GM04503 (cell line): ENCODE data around the gene PREB.
"Not testable (repeated sequence)": the region's sequence is repeated elsewhere in the genome, so short reads cannot be mapped to it uniquely, and the experiment has no call there.

Experiments
- DNase-seq: peaks from one replicate; pipeline ENCODE4 v3.0.0-alpha.2; 2012; ENCODE audit warnings: low read depth

Gene PREB, protein sequence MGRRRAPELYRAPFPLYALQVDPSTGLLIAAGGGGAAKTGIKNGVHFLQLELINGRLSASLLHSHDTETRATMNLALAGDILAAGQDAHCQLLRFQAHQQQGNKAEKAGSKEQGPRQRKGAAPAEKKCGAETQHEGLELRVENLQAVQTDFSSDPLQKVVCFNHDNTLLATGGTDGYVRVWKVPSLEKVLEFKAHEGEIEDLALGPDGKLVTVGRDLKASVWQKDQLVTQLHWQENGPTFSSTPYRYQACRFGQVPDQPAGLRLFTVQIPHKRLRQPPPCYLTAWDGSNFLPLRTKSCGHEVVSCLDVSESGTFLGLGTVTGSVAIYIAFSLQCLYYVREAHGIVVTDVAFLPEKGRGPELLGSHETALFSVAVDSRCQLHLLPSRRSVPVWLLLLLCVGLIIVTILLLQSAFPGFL

DNA sequence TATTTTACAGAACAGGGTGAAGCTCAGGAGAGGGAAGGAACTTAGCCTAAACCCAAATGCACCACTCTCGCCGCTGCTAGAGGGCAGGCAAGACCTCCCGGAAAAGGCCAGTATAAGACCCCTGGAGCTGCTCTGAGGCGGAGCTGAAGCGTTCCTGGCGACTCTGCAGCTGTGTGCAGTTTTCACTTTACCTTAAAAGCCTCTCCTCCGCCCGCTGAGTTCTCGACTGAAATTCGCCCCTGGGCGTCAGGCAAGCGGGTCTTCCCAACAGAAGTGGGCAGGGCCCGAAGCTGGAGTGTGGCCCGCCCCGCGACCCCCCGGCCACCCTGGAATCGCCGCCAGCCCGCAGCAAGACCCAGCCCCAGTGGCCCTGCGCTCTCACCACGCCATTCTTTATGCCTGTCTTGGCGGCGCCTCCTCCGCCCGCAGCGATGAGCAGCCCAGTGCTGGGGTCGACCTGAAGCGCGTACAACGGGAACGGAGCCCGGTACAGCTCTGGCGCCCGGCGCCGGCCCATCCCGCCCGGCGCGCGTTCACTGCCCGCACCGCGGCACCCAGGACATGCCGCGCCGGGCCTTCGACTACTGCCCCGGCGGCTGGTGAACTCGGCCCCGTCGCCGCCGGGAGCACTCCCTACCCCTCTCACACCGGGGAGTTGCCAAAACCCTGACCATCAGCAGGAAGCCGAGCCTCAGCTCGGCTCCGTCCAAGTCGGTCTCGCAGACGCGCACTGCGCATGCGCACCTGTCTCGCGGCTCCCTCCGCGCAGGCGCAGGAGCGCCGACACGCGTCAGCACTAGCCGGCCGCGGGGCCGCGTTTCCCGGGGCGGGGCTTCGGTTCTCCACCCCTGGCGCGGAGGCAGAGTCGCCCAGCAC is at the start of gene PREB:
TSS of gene PREB (minus strand) at position 732 of the 876 bp plus-strand sequence. CDS start at position 517, 215 bp downstream.
- DNase-seq, result peak; percentile 53

GRCh38 chr2:27184115-27184514 is 49.7 kb upstream of the PREB start:
- DNase-seq, result no peak

DNA sequence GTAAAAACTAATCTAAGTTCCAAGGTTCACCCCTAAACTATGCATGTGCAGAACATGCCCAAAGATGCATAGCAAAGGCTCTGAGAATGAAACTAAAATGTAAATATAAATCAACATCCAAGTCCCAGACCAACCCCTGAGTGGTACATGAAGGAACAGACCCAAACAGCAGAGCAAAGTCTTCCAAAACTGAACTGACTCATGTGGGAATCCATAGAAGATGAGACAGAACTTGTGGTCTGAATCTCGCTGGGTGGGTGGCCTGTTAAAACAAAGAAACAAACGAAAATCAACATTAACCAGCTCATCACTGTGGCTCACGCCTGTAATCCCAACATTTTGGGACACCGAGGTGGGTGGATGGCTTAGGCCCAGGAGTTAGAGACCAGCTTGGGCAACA is 47.9 kb upstream of the PREB start:
- DNase-seq, result no peak

GRCh38 chr2:27179344-27180000 is 45.0 kb upstream of the PREB start:
- no peak for DNase-seq

DNA sequence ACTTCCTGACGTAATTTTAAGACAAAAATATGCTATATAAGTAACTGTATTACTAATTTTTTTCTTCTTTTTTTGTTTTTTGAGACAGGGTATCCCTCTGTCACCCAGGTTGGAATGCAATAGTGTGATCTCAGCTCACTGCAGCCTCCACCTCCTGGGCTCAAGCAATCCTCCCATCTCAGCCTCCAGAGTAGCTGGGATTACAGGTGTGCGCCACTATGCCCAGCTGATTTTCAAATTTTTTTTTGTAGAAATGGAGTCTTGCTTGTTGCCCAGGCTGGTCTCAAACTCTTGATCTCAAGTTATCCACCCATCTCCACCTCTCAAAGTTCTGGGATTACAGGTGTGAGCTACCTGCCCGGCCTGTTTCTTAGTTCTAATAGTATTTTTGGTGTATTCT is 44.0 kb upstream of the PREB start:
- DNase-seq, result no peak

- no peak for DNase-seq
Measured at GRCh38 chr2:27177441-27178351, 43.3 kb upstream of the PREB start.

DNA sequence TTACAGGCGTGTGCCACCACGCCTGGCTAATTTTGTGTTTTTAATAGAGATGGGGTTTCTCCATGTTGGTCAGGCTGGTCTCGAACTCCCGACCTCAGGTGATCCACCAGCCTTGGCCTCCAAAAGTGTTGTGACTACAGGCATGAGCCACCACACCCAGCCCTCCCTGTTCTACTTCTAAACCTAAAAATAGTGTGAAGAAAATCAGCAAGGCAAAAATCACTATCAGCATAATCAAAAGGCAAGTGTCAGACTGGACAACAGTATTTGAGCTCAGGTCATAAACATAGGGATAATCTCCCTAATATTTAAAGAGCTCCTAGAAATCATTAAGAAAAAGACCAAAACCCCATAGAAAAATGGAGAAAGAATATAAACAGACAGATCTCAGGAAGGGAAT is 41.3 kb upstream of the PREB start:
- not testable (repeated sequence) for DNase-seq

DNA sequence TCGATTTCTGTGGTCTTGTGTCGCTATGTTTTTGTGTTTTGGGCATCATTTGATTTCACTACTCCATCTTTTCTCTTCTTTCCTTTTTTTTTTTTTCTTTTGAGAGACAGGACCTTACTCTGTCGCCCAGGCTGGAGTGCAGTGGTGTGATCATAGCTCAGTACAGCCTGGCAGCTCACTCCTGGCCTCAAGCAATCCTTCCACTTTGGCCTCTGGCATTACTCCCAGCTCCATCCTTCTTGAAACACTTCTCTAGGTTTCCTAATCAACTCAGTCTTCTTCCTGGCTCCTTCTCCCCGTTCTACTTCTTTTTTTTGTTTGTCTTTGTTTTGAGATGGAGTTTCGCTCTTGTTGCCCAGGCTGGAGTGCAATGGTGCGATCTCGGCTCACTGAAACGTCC is 40.9 kb upstream of the PREB start:
- DNase-seq, result no peak

DNA sequence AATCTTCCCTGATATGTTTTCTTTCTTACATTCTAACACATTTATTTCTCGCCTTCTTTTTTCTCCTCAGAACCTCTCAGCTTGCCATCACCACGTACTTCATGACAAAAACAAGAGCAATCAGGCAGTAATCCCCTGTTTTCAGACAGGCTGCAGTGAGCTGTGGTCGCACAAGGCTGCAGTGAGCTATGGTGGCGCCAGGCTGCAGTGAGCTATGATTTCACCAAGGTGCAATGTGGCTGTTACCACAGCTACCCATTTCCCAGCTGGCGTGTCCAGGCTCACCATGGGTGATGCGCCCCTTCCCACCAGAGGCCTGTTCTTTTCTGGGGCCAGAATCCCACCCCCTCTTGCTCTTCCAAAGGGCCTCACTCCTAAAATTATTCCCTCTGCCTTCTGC is 40.2 kb upstream of the PREB start:
- no peak for DNase-seq

- no peak for DNase-seq
Measured at GRCh38 chr2:27171351-27171848, 37.0 kb upstream of the PREB start.

- DNase-seq, result no peak
Measured at GRCh38 chr2:27170581-27171337, 36.3 kb upstream of the PREB start.

DNA sequence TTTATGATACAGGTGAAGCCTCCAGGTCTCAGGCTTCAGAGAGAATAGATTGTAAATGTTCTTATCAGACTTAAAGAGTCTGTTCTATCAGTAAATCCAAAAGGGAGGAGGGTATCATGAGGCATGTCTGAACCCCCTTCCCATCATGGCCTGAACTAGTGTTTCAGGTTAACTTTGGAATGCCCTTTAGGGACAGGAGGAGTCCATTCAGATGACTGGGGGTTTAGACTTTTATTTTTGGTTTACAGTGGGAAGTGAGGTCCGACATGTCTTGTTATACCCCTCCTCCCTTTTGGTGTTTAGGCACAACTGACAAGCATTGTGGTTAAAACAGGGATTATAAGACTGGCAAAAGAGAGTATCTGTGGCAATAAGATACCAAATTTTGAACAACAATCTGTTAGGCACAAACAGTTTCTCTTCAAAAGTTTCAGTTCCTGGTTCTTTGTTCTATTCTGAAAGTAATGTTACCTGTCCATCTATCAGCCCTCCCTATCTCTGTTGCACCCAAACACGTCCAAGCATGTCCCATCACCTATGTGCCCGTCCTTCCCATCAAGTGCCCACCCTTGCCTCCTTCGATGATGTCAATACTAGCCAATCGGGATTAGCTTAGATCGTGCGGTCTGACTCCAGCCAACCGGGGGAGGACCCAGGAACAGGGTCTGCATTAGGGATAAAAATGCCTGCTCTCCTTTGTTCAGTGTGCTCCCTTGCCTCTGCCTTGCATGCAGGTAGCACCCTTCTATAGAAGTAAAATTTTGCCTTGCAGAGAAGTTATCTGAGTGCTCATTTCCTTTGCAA is 30.7 kb upstream of the PREB start:
- no peak for DNase-seq

DNA sequence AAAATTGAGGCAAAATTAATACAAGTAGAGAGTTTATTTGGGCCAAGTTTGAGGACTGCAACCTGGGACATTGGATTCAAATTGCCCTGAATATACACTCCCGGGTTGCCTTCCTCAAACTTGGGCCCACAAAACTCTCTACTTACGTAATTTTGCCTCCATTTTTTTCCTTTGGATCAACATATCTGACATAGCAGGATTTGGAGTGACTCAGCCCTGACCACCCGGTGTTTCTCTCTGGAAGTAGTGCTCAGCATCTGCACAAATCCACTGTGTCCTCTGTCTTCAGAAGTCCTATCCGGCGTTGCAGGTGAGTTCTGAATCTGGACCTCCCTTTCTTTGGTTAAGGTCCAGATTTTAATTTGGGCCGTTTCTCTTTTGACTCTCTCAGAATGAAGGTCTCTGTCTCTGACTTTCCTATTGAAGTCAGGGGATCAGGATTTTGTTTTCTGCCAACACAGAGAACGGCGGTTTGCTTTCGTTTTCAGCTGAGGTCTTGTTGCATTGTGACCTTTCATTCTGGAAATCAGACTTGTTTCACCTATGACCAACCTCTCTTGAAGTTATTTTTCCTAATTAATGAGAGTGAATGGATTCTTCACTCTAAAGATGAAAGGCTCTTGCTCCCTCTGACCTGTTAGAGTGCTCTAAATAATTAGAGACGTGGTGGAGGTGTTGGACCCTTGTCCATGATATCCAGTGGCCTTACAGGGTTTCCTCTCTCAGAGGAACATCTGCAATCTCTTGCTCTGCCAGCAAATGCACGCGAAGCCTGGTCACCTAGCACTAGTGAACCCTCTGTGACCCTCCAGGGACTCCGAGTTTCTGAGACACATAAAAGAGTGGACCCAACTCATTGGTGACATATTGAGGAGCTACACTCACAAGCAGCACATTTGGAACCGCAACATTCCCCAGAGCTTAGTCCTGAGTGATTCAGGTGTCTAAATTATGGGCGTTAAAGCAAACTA is 28.0 kb upstream of the PREB start:
- no peak for DNase-seq

GRCh38 chr2:27160191-27160590 is 25.8 kb upstream of the PREB start:
- DNase-seq, result no peak

DNA sequence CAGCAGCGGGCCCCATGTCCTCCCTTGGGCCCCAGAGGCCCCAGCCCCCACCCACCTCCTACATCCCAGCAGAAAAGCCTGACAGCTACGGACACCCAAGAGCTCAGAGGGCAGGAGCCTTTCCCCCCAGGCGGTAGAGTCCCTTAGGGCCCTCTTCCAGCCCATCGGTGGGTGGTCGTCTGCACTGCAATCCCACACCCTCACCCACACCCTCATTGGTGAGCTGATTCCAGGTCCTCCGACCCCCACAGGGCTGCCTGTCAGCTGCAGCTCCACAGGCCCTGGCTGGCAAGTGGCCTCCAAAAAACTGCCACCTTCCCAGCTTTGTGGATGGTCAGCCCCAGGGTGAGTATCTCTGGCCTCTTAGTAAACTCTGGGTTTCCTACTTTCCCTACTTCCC is 24.8 kb upstream of the PREB start:
- no peak for DNase-seq

DNA sequence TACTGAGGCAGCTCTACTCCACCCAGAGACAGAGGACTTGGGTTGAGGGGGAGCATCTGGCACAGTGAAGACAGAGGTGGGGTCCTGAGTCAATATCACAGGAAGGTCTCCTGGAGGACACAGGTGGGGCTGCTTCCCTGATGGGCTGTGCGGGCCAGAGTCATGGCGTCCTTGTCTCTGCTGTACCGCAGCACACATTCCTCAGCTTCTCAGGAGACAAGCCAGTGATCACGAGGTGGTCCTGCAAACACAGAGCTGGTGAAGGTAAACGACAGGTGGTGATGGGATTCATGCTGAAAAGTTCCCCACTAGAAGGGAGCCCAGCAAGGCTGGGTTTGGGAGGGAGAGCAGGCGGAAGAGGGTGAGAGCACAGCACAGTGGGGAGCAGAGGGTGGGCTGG is 24.0 kb upstream of the PREB start:
- no peak for DNase-seq

- DNase-seq, result no peak
Measured at GRCh38 chr2:27155069-27155520, 20.7 kb upstream of the PREB start.

DNA sequence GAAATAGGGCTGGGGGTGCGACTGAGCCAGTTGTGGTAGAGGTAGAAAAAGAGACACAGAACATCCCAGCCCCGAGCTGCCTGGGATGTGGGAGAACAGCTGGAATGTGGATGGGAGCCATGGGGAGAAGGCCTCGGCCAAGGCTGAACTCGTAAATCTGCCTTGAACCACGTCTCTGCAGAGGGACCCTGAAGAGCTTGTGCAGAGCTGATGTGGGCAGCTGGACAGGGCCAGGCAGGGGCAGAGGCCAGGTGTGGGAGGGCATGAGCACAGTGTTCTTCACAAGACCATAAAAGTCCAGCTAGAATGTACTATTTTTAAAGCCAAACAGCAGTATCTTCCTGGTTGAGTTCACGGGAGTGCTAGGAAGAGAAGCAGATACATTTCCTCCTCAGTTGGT is 20.1 kb upstream of the PREB start:
- DNase-seq, result no peak
